Activated T-cell treated with anti-CD3 and anti-CD28 coated beads, Interleukin-2, amount 50 U/mL, for 1 hour (primary cell): Measurements from ENCODE around the gene CEP128.

Experiments
- DNase-seq: peaks from one replicate; pipeline ENCODE4 v3.0.0-alpha.2; 2020

The CEP128 gene

GRCh38 chr14:80606347-80606772 is 335.2 kb downstream of the CEP128 start:
- DNase-seq: no peak

GRCh38 chr14:80605536-80605935 is 336.0 kb downstream of the CEP128 start:
- DNase-seq: no peak

DNA sequence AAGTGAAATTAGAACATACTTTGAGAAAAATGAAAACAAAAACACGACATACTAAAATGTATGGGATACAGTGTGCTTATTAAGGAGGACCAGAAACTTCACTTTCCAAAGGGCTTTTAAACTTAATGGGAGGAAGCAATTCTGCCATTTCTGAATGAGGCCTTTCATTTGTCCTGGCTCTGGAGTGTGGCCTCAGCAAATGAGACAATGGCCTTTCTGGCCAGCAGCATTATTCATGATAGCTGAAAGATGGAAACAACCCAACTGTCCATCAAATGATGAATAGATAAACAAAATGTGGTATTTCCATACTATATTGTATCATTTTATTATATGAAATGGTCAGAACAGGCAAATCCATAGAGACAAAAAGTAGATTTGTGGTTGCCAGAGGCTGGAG is 338.6 kb downstream of the CEP128 start:
- no peak for DNase-seq

- DNase-seq: no peak
Observed at GRCh38 chr14:80587096-80587724, 354.3 kb downstream of the CEP128 start.

DNA sequence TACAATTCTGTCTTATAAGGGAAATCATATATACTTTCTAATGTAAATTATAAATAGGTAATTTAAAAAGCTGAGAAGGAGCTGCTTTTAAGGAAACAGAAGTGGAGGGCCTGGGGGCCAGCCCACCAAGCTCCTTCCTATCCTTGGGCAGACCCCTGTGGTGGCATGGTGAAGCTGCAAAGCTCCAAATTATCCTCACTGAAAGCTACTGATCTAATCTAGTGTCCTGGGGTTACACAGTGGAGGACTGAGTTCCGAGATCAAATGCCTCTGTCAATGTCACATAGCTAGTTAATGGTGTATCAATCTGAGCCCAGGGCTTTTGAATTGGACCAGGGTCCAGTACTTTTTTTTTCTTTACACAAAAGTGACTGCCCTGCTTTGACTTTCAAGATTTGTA is 355.4 kb downstream of the CEP128 start:
- no peak for DNase-seq

- no peak for DNase-seq
Observed at GRCh38 chr14:80585506-80585835, 356.1 kb downstream of the CEP128 start.

DNA sequence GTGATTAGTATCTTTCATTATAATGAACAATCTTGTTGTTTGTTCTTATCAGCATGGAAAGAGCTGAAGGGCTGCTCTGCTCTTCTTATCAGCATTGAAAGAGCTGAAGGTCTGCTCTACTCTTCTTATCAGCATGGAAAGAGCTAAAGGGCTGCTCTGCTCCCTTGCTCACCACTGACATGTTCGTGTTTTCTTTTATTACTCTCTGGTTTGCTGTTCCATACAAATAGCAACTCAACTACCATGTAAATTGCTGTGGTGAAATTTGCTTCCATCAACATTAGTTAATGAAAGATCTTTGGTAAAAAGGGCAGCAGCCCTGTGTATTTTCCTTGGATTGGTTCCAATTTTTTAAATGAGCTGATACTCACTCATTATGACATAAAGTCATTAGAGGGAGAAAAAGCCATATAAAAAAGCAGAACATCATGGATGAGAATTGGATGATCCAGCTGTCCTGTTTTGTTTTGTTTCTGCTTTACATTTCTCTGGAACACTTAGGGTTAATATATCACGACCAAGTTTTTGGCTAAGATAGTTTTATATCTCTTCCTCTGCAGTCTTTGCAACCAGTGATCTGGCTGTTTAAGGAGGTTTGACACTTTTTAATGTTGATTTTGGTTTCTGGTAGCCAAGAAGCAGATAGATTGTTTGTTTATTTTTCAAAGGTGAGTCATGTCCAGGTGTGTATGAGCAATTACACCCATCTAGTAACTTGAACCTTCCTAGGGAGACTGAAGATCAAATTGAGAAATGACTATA is 356.6 kb downstream of the CEP128 start:
- no peak for DNase-seq

GRCh38 chr14:80577599-80577998 is 363.9 kb downstream of the CEP128 start:
- DNase-seq: no peak

DNA sequence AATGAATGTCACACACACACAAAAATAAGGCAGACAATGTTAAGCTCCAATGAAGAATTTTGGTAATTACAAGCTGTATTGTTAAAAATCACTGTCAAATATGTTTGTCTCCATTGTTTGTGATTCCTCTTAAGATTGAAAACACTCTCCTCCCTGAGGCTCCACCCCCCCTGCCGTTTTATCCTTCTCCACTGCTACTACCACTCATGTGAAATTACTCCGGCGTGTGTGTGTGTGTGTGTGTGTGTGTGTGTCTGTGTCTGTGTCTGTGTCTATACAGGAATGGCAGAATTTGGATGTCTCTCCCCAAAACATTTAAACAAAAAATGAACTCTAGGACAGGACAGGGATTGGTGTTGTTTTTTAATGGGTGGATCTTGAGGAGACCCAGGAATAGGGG is 365.1 kb downstream of the CEP128 start:
- DNase-seq: no peak

GRCh38 chr14:80575763-80576162 is 365.8 kb downstream of the CEP128 start:
- no peak for DNase-seq

- DNase-seq: no peak
Observed at GRCh38 chr14:80572666-80573065, 368.9 kb downstream of the CEP128 start.

- no peak for DNase-seq
Observed at GRCh38 chr14:80570930-80571298, 370.6 kb downstream of the CEP128 start.

- DNase-seq: no peak
Observed at GRCh38 chr14:80567905-80568536, 373.5 kb downstream of the CEP128 start.

GRCh38 chr14:80565001-80565400 is 376.5 kb downstream of the CEP128 start:
- no peak for DNase-seq

- DNase-seq: no peak
Observed at GRCh38 chr14:80564051-80564450, 377.5 kb downstream of the CEP128 start.

GRCh38 chr14:80560800-80561657 is 380.5 kb downstream of the CEP128 start:
- no peak for DNase-seq

- DNase-seq: no peak
Observed at GRCh38 chr14:80554139-80554538, 387.4 kb downstream of the CEP128 start.

- DNase-seq: no peak
Observed at GRCh38 chr14:80549141-80549540, 392.4 kb downstream of the CEP128 start.

DNA sequence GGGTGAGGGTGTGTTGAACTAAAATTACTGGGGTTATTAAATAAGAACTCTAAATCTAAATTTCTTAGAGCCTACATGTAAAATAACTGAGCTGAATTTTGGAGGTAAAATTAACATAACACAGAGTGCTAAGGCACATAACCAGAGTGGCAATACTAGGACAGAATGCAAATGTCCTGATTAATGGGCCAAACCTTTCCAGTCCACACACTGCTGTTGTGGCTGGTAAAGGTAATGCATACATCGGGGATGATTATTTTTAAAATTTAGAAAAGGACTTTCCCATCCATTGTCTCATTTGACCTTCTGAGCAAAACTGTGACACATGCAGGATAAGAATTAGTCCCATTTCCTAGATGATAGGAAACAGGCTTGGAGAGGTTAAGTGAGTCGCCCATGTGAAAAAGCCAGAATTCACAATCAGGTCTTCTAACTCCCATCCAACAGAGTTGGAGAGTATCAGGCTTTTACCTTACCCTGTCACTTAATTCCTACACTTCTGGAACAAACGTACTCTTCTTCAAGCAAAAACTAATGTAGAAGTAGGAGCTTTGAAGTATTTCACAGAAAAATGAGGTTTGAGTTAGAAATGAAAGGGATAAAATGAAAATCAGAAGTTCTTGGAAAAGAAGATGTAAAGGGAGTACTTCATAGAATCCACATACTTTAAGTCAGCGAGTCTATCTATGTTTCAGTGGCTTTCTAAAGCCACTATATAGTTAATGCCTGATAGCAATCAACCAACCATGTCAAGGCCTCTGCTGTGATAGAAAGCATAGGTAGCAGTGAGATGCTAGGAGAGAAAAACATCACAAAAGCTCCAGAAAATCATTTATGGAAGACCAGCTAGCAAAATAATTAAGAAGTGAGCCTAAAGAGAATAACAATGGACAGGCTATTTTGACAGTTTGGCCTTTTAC is 395.3 kb downstream of the CEP128 start:
- DNase-seq: no peak

DNA sequence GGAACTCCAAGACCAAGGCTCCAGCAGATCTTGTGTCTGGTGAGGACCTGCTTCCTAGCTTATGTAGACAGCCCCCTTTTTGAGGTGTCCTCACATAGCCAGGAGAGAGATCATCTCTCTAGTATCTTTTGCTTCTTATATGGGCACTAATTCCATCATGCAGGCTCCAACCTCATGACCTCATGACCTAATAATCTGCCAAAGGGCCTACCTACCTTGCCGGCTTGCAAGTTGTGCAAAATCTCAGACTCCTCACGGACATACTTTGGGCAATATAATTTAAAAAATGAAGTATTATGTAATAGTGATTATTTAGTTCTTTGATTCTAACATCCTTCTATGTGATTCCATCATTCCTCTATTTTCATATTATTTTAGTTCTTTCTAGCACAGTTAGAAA is 397.2 kb downstream of the CEP128 start:
- no peak for DNase-seq

GRCh38 chr14:80543211-80543610 is 398.3 kb downstream of the CEP128 start:
- DNase-seq: no peak

GRCh38 chr14:80538633-80539375 is 402.7 kb downstream of the CEP128 start:
- no peak for DNase-seq
